Subcutaneous abdominal adipose tissue (tissue), 5 donors: ENCODE results near the gene PRAC2.

Experiments
- H3K27ac ChIP-seq: one replicate; pipeline ENCODE4 v1.7.0; 2013; ENCODE audit warnings: low read depth, mild to moderate bottlenecking, inconsistent platforms, low read length, moderate library complexity
- H3K27me3 ChIP-seq, 5 donors: one replicate each; pipeline ENCODE4 v1.7.0; 2013; ENCODE audit warnings: low read length in 5 of 5, inconsistent platforms in 1 of 5; ENCODE audit not compliant: control insufficient read depth in 5 of 5, insufficient read depth in 4 of 5
- H3K36me3 ChIP-seq, 5 donors: one replicate each; pipeline ENCODE4 v1.7.0; 2013; ENCODE audit warnings: low read length in 5 of 5; ENCODE audit not compliant: control insufficient read depth in 5 of 5, insufficient read depth in 5 of 5
- H3K4me1 ChIP-seq, 5 donors: one replicate each; pipeline ENCODE4 v1.7.0; 2013; ENCODE audit warnings: low read length in 5 of 5, mild to moderate bottlenecking in 3 of 5, moderate library complexity in 1 of 5; ENCODE audit not compliant: control insufficient read depth in 5 of 5, insufficient read depth in 5 of 5
- H3K4me3 ChIP-seq, 5 donors: one replicate each; pipeline ENCODE4 v1.7.0; 2013; ENCODE audit warnings: low read length in 5 of 5, low read depth in 1 of 5
- H3K9ac ChIP-seq, 5 donors: one replicate each; pipeline ENCODE4 v1.7.0; 2013; ENCODE audit warnings: low read length in 5 of 5, mild to moderate bottlenecking in 4 of 5, moderate library complexity in 3 of 5
- H3K9me3 ChIP-seq, 5 donors: one replicate each; pipeline ENCODE4 v1.7.0; 2013; ENCODE audit warnings: low read length in 5 of 5; ENCODE audit not compliant: control insufficient read depth in 5 of 5
- donor health status: healthy.
- donor health status: healthy.
- donor health status: healthy.
- donor health status: healthy.
- donor health status: healthy.

Gene PRAC2

GRCh38 chr17:48720266-48721008, 2.5 kb upstream of the PRAC2 start:
- Histone ChIP-seq H3K9me3 (no peaks in the 10 kb centered on the region), H3K4me3 (no peak overlapping the region), H3K36me3 (no peaks in the 10 kb centered on the region), H3K9ac (no peak overlapping the region), H3K27ac (no peak overlapping the region), H3K4me1 (peaks cover 0 to 46% (median 28%) of the 10 kb centered on the region in 5 donors), H3K27me3 (peaks cover 73 to 93% (median 77%) of the 10 kb centered on the region in 5 donors)

GRCh38 chr17:48721009-48721402, 2.0 kb upstream of the PRAC2 start:
- Histone ChIP-seq H3K27me3 (peaks cover 76 to 94% (median 80%) of the 10 kb centered on the region in 5 donors), H3K4me1 (peaks cover 0 to 46% (median 28%) of the 10 kb centered on the region in 5 donors)

GRCh38 chr17:48722201-48722907, 631 bp upstream of the PRAC2 start, which contains the start of gene PRAC1:
TSS of gene PRAC1 (minus strand) at chr17:48722518. CDS start at chr17:48722392, 126 bp downstream.
- Histone ChIP-seq H3K27me3 (peaks cover 83 to 97% (median 89%) of the 10 kb centered on the region in 5 donors), H3K27ac (no peak within 1 kb of the TSS), H3K9ac (no peak within 1 kb of the TSS), H3K4me1 (peaks cover 0 to 46% (median 28%) of the 10 kb centered on the region in 5 donors), H3K36me3 (no peaks in the 10 kb centered on the region), H3K9me3 (no peaks in the 10 kb centered on the region), H3K4me3 (no peak within 1 kb of the TSS)

More at GRCh38 chr17:48721009-48721402, 2.0 kb upstream of the PRAC2 start:
- Histone ChIP-seq H3K9ac (no peak overlapping the region), H3K9me3 (no peaks in the 10 kb centered on the region), H3K36me3 (no peaks in the 10 kb centered on the region), H3K27ac (no peak overlapping the region), H3K4me3 (no peak overlapping the region)

- H3K9ac ChIP-seq: no peak overlapping the region
- no peaks in the 10 kb centered on the region for H3K9me3 ChIP-seq
- peaks cover 86 to 100% (median 91%) of the 10 kb centered on the region in 5 donors for H3K27me3 ChIP-seq
- H3K4me1 ChIP-seq: peaks cover 0 to 49% (median 33%) of the 10 kb centered on the region in 5 donors
- no peak overlapping the region for H3K4me3 ChIP-seq
- H3K27ac ChIP-seq: no peak overlapping the region
- H3K36me3 ChIP-seq: no peaks in the 10 kb centered on the region
Measured at GRCh38 chr17:48723423-48724250, 652 bp downstream of the PRAC2 start.

GRCh38 chr17:48724251-48725003, 1.4 kb downstream of the PRAC2 start:
- Histone ChIP-seq H3K4me1 (peaks cover 0 to 48% (median 32%) of the 10 kb centered on the region in 5 donors), H3K36me3 (no peaks in the 10 kb centered on the region), H3K27ac (no peak overlapping the region), H3K4me3 (no peak overlapping the region), H3K9me3 (no peaks in the 10 kb centered on the region), H3K27me3 (peaks cover 78 to 99% (median 89%) of the 10 kb centered on the region in 5 donors), H3K9ac (no peak overlapping the region)

GRCh38 chr17:48725004-48725287, 2.0 kb downstream of the PRAC2 start:
- Histone ChIP-seq H3K4me1 (peaks cover 0 to 45% (median 31%) of the 10 kb centered on the region in 5 donors), H3K27ac (no peak overlapping the region), H3K27me3 (peaks cover 78 to 99% (median 89%) of the 10 kb centered on the region in 5 donors), H3K36me3 (no peaks in the 10 kb centered on the region), H3K9me3 (no peaks in the 10 kb centered on the region), H3K4me3 (no peak overlapping the region), H3K9ac (no peak overlapping the region)

GRCh38 chr17:48725288-48726064, 2.5 kb downstream of the PRAC2 start:
- H3K4me3 ChIP-seq: no peak overlapping the region
- no peaks in the 10 kb centered on the region for H3K9me3 ChIP-seq
- no peak overlapping the region for H3K27ac ChIP-seq
- no peak overlapping the region for H3K9ac ChIP-seq
- H3K4me1 ChIP-seq: peaks cover 0 to 45% (median 31%) of the 10 kb centered on the region in 5 donors
- no peaks in the 10 kb centered on the region for H3K36me3 ChIP-seq
- peaks cover 76 to 99% (median 89%) of the 10 kb centered on the region in 5 donors for H3K27me3 ChIP-seq

GRCh38 chr17:48726114-48726915, 3.3 kb downstream of the PRAC2 start:
- H3K27ac ChIP-seq: no peak overlapping the region
- H3K9ac ChIP-seq: no peak overlapping the region
- H3K9me3 ChIP-seq: no peaks in the 10 kb centered on the region
- H3K4me1 ChIP-seq: peaks cover 0 to 45% (median 31%) of the 10 kb centered on the region in 5 donors
- no peak overlapping the region for H3K4me3 ChIP-seq
- peaks cover 74 to 95% (median 84%) of the 10 kb centered on the region in 5 donors for H3K27me3 ChIP-seq
- no peaks in the 10 kb centered on the region for H3K36me3 ChIP-seq
